ENCODE results near the gene GLCCI1. TPM values are rescaled to one million over a fixed set of nuclear protein-coding genes. Genes with fewer than 3 reads are reported as not detected.
"Not testable (repeated sequence)": the region's sequence is repeated elsewhere in the genome, so short reads cannot be mapped to it uniquely, and the experiment has no call there.

The GLCCI1 gene
- total RNA-seq, 2 experiments from 2014 or later = 12.9 to 13.3 TPM

DNA sequence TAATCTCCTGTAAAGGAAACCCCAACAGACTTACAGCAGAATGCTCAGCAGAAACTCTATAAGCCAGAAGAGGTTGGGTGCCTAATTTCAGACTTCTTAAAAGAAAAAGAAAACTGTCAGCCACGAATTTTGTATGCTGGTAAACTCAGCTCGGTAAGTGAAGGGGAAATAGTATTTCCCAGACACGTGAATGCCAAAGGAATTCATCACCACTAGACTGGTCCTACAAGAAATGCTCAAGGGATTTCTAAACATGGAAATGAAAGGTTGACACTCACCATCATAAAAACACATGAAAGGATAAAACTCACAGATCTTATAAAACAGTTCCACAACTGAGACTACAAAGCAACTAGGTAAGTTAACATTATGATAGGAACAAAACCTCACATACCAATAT is 68.6 kb downstream of the GLCCI1 start:
- Mint-ChIP-seq H3K27me3 (ENCODE audit: low read depth) (no peaks in the 10 kb centered on the region), H3K27ac (no peak overlapping the region), H3K4me3 (no peak overlapping the region), H3K36me3 (ENCODE audit: low read depth) (peaks cover 6% of the 10 kb centered on the region), H3K9me3 (no peaks in the 10 kb centered on the region), H3K4me1 (ENCODE audit: low read depth) (peaks cover 30% of the 10 kb centered on the region)
- intact Hi-C loops (cut with micrococcal nuclease) = loop anchor here (2.0 to 10.0 kb wide), 4 partner anchors 202 to 440 kb away; no protein-coding TSS in a partner anchor
- CTCF ChIA-PET = no interaction called here
- DNase-seq = no peak

DNA sequence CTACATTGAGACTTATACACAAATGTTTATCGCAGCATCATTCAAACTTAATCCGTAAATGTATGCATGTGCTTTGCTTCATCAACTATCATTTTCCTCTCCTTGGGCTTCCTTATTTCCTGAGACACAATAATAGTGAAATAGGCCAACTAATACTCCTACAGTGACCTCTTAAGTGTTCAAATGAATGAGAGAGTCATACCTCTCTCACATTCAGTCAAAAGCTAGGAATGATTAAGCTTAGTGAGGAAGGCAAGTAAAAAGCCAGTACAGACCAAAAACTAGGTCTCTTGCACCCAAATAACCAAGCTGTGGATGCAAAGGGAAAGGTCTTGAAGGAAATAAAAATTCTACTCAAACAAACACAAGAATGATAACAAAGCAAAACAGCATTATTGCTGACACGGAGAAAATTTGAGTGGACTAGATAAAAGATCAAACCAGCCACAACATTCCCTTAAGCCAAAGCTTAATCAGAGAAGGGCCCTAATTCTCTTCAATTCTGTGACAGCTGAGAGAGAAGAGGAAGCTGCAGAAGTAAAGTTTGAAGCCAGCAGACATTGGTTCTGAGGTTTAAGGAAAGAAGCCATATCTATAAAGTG is 72.3 kb downstream of the GLCCI1 start:
- Mint-ChIP-seq H3K9me3 (peaks cover 1% of the 10 kb centered on the region), H3K27ac (peak overlapping the region; percentile 72), H3K4me1 (ENCODE audit: low read depth) (peaks cover 55% of the 10 kb centered on the region), H3K36me3 (ENCODE audit: low read depth) (peaks cover 19% of the 10 kb centered on the region), H3K4me3 (no peak overlapping the region), H3K27me3 (ENCODE audit: low read depth) (no peaks in the 10 kb centered on the region)
- CTCF ChIA-PET = interaction anchor here (0.8 to 1.2 kb wide), 7 partner anchors 18 to 359 kb away, joined by 3 to 4 read pairs (median 3); no protein-coding TSS in a partner anchor
- intact Hi-C loops (cut with micrococcal nuclease) = loop anchor here (1.0 to 2.0 kb wide), 5 partner anchors 26 to 368 kb away; no protein-coding TSS in a partner anchor
- DNase-seq = no peak

DNA sequence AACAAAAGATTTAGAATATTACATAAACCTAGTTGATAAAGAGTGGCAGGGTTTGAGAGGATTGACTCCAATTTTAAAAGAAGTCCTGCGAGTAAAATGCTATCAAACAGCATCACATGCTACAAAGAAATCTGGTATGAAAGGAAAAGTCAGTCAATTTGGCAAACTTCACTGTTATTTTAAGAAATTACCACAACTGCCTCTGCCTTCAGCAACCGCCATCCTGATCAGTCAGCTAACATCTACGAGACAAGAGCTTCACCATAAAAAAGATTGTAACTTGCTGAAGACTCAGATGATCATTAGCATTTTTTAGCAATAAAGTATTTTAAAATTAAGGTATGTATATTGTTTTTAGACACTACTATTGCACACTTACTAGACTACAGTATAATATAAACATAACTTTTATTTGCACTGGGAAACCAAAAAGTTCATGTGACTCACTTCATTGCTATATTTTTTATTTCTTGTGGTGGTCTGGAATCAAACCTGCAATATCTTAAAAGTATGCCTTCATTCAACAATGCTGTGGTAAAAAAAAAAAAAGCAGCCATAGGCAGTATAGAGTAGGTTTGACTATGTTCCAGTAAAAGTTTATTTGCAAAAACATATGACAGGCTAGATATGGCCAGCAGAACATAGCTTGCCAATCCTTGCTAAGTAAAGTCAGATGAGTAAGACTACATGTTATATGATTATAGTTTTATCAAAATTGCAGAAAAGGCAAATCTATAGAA is 74.4 kb downstream of the GLCCI1 start:
- H3K27ac Mint-ChIP-seq = peak overlapping the region; percentile 82
- H3K4me3 Mint-ChIP-seq = no peak overlapping the region
- DNase-seq = no peak
- peaks cover 1% of the 10 kb centered on the region for H3K9me3 Mint-ChIP-seq
- intact Hi-C loops (cut with micrococcal nuclease) = no loop called here
- peaks cover 16% of the 10 kb centered on the region for H3K36me3 Mint-ChIP-seq (ENCODE audit: low read depth)
- H3K4me1 Mint-ChIP-seq (ENCODE audit: low read depth) = peaks cover 72% of the 10 kb centered on the region
- CTCF ChIA-PET = no interaction called here
- no peaks in the 10 kb centered on the region for H3K27me3 Mint-ChIP-seq (ENCODE audit: low read depth)

DNA sequence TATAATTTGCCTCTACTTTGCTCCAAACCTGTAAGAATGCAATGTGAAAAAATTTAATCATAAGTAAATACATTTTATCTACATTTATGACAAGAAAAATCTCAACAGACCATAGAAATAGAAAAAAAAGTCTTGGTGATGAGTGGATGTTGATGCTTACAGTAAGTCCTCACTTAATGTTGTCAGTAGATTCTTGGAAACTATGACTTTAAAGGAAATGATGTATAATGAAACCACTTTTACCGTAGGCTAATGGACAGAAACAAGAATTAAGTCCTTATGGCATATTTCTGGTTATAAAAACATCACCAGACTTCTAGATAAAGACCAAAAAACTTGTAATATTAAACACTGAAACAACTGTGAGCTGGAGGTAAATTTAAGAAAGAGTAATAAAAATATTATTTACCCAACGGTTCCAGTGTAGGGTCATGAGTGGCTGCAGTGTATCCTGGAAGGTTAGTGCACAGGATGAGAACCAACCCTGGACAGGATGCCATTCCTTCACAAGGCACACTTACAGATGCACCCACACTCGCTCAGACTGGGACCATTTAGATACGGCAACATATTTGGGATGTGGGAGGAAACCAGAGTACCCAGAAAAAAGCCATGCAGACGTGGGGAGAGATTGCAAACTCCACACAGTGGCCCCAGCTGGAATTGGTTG is 76.3 kb downstream of the GLCCI1 start:
- Mint-ChIP-seq H3K4me1 (ENCODE audit: low read depth) (peaks cover 75% of the 10 kb centered on the region), H3K9me3 (peaks cover 1% of the 10 kb centered on the region), H3K27me3 (ENCODE audit: low read depth) (no peaks in the 10 kb centered on the region), H3K27ac (peak overlapping the region; percentile 82), H3K4me3 (no peak overlapping the region), H3K36me3 (ENCODE audit: low read depth) (peaks cover 16% of the 10 kb centered on the region)
- no peak for DNase-seq
- CTCF ChIA-PET = interaction anchor here (0.6 to 1.2 kb wide), 2 partner anchors 10 to 145 kb away, joined by 3 read pairs; no protein-coding TSS in a partner anchor
- intact Hi-C loops (cut with micrococcal nuclease) = loop anchor here (1.0 to 2.0 kb wide), 4 partner anchors 76 to 863 kb away; partner anchors contain the start of genes C1GALT1 and GLCCI1

DNA sequence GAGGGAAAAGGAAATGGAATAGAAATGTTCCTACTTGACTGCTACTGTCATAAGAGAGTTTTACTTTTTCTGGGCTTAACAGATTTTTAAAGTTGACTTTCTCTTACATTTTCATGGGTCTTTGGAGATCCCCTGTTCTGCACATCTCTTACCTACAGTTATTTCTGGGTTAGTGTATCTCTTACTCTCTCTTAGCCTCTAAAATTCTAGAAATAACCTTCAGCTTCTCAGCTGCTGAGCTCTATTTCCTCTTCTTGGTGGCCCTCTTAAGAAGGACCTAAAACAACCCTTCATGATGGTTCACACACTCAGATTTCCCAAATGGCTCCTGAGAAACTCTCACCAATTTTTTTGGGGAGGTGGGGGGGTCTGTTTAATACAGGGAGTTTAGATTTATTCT is 79.5 kb downstream of the GLCCI1 start:
- DNase-seq; intact Hi-C loops (cut with micrococcal nuclease); H3K9me3 Mint-ChIP-seq; H3K36me3 Mint-ChIP-seq (ENCODE audit: low read depth); H3K27ac Mint-ChIP-seq; H3K27me3 Mint-ChIP-seq (ENCODE audit: low read depth); H3K4me3 Mint-ChIP-seq: not testable (repeated sequence)
- CTCF ChIA-PET = interaction anchor here (0.8 kb wide), 2 partner anchors 12 to 27 kb away, joined by 3 read pairs; no protein-coding TSS in a partner anchor
- H3K4me1 Mint-ChIP-seq (ENCODE audit: low read depth) = peaks cover 61% of the 10 kb centered on the region

DNA sequence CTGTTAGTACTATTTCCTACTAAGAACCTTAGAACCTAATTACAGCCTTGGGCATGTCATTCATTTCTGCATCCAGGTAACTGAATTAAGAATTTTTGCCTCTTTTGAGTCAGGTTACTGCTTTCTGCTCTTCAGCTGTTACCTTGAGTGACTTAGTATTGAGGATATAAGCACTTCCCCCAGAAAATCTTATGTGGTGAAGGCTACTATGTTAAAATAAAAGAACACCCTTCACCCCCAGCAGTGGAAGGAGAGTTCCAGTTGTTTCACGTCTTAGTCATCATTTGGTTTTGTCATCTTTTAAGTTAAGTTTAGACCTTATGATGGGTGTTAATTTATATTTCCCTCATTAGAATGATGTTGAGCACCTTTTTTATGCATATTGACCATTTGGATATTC is 82.8 kb downstream of the GLCCI1 start:
- Mint-ChIP-seq H3K4me3 (no peak overlapping the region), H3K27ac (no peak overlapping the region), H3K27me3 (ENCODE audit: low read depth) (no peaks in the 10 kb centered on the region), H3K36me3 (ENCODE audit: low read depth) (peaks cover 3% of the 10 kb centered on the region), H3K4me1 (ENCODE audit: low read depth) (peaks cover 34% of the 10 kb centered on the region), H3K9me3 (no peaks in the 10 kb centered on the region)
- CTCF ChIA-PET = interaction anchor here (1.7 kb wide), 1 partner anchor 20 kb away, joined by 5 read pairs; no protein-coding TSS in a partner anchor
- no peak for DNase-seq
- intact Hi-C loops (cut with micrococcal nuclease) = no loop called here

DNA sequence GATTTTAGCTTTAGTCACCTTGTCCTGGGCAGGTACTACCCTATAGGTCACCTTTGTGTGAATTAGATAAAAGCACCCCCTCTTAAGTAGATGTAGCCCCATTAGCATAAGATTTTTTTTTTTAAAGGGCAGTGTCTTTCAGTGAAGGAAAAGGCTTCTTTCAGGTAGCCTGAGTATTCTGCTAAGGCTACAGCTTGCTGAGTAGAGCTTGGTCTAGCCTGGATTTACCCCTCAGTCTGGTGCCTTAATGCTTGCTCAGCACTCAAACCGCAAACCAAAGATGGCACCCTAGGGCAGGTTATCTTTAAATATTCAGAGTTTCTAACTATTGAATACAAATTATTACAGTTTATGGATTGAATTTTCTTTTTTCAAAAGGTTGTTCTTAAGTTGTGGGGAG is 83.4 kb downstream of the GLCCI1 start:
- no peaks in the 10 kb centered on the region for H3K27me3 Mint-ChIP-seq (ENCODE audit: low read depth)
- no peak overlapping the region for H3K4me3 Mint-ChIP-seq
- no peaks in the 10 kb centered on the region for H3K9me3 Mint-ChIP-seq
- H3K4me1 Mint-ChIP-seq (ENCODE audit: low read depth) = peaks cover 32% of the 10 kb centered on the region
- H3K36me3 Mint-ChIP-seq (ENCODE audit: low read depth) = peaks cover 4% of the 10 kb centered on the region
- no peak overlapping the region for H3K27ac Mint-ChIP-seq
- intact Hi-C loops (cut with micrococcal nuclease) = no loop called here
- CTCF ChIA-PET = interaction anchor here (1.7 kb wide), 1 partner anchor 19 kb away, joined by 5 read pairs; no protein-coding TSS in a partner anchor
- DNase-seq = no peak

DNA sequence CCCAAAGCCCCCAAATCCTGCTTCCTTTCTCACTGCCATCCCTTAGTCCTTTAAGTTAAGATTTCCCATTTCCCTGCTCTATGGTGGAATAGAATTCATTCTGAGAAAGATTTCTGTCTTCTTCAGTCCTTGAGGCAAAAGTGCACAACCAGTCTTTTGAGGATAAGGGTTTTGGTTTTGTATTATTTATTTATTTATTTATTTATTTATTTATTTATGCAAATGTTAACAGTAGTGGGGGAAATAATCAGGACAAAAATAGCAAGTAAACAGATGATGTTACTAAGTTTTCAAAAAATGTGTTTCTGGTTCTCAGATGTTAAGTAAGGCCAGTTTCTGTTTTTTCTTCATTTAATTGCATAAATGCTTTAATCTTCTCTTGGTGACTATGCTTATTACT is 84.2 kb downstream of the GLCCI1 start:
- CTCF ChIA-PET = interaction anchor here (1.7 kb wide), 1 partner anchor 18 kb away, joined by 5 read pairs; no protein-coding TSS in a partner anchor
- no peak overlapping the region for H3K4me3 Mint-ChIP-seq
- H3K36me3 Mint-ChIP-seq (ENCODE audit: low read depth) = peaks cover 4% of the 10 kb centered on the region
- no peaks in the 10 kb centered on the region for H3K27me3 Mint-ChIP-seq (ENCODE audit: low read depth)
- no peak for DNase-seq
- H3K27ac Mint-ChIP-seq = no peak overlapping the region
- intact Hi-C loops (cut with micrococcal nuclease) = no loop called here
- H3K9me3 Mint-ChIP-seq = no peaks in the 10 kb centered on the region
- peaks cover 33% of the 10 kb centered on the region for H3K4me1 Mint-ChIP-seq (ENCODE audit: low read depth)

DNA sequence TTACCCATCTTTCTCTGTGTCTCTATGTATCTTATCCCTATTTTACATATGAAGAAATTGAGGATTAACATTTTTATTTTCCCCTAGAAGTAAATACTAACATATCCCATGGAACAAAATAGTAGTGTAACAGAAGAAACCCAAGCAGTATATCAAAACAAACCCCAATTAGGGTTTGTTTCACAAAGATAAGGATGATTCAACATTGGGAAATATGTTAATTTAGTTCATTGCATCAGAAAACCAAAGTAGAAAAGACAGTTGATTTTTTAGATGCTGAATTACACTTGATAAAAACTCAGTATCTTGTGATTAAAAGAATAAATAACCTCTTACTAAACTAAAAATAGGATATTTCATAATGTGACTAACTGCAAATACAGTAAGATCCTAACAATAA is 87.8 kb downstream of the GLCCI1 start:
- Mint-ChIP-seq H3K9me3 (no peaks in the 10 kb centered on the region), H3K36me3 (ENCODE audit: low read depth) (peaks cover 10% of the 10 kb centered on the region), H3K27ac (peak overlapping the region; percentile 76), H3K4me3 (no peak overlapping the region), H3K27me3 (ENCODE audit: low read depth) (no peaks in the 10 kb centered on the region), H3K4me1 (ENCODE audit: low read depth) (peaks cover 24% of the 10 kb centered on the region)
- no peak for DNase-seq
- intact Hi-C loops (cut with micrococcal nuclease) = no loop called here
- CTCF ChIA-PET = no interaction called here

DNA sequence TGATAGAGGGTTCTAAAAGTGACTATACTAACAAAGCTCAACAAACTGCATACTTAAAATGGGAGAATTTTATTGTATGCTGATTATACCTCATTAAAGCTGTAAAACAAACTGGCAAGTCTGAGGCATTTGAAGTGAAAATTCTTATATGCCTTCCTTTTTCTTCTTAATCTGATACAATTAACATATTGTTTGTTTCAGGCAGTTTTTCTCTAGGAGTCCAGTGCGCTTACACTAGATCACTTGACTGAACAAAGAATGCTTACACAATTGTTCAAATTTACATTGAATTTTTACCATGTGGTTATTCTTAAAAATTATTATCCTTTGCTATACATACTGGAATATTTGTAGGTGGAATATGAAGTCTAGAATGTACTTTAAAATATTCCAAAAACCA is 89.0 kb downstream of the GLCCI1 start:
- Mint-ChIP-seq H3K9me3 (no peaks in the 10 kb centered on the region), H3K27me3 (ENCODE audit: low read depth) (no peaks in the 10 kb centered on the region)
- DNase-seq = no peak

DNA sequence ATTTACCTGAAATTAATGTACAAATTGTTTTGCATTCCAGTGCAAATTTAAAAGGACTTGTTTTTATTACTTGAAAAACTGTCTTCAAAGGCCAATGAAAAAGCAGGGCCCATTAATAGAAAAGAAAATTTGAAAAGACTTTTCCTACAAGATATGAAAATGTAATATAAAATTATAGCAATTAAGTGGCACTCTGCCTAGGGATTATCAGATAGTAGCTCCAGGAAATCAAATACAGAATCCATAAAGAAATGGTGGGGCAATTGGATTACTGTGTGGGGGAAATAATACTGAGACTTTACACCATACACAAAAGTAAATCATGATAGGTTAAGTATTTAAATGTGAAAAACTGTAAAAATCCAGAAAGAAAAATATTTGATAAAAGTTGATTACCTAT is 89.7 kb downstream of the GLCCI1 start:
- Mint-ChIP-seq H3K4me1 (ENCODE audit: low read depth) (peaks cover 17% of the 10 kb centered on the region), H3K27ac (no peak overlapping the region), H3K36me3 (ENCODE audit: low read depth) (peaks cover 19% of the 10 kb centered on the region), H3K4me3 (no peak overlapping the region), H3K9me3 (no peaks in the 10 kb centered on the region), H3K27me3 (ENCODE audit: low read depth) (no peaks in the 10 kb centered on the region)
- DNase-seq = no peak
- CTCF ChIA-PET = no interaction called here
- intact Hi-C loops (cut with micrococcal nuclease) = no loop called here

More for the DNA sequence above, 89.0 kb downstream of the GLCCI1 start:
- CTCF ChIA-PET = no interaction called here
- intact Hi-C loops (cut with micrococcal nuclease) = no loop called here
- peaks cover 12% of the 10 kb centered on the region for H3K36me3 Mint-ChIP-seq (ENCODE audit: low read depth)
- H3K27ac Mint-ChIP-seq = no peak overlapping the region
- H3K4me1 Mint-ChIP-seq (ENCODE audit: low read depth) = peaks cover 17% of the 10 kb centered on the region
- H3K4me3 Mint-ChIP-seq = no peak overlapping the region

DNA sequence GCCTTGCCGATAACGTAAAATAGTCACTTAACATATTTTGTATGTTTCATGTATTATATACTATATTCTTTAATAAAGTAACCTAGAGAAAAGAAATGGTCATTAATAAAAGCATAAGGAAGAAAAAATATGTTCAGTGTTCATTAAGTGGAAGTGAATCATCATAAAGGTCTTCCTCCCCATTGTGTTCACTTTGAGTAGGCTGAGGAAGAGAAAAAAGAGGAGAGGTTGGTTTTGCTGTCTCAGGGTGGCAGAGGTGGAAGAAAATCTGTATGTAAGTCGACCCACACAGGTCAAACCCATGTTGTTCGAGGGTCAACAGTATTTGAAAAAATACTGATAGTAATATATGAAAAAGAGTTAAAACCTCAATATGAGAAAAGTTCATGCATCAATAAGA is 90.3 kb downstream of the GLCCI1 start:
- Mint-ChIP-seq H3K27ac (no peak overlapping the region), H3K36me3 (ENCODE audit: low read depth) (peaks cover 23% of the 10 kb centered on the region), H3K4me3 (no peak overlapping the region), H3K27me3 (ENCODE audit: low read depth) (no peaks in the 10 kb centered on the region), H3K4me1 (ENCODE audit: low read depth) (peaks cover 21% of the 10 kb centered on the region), H3K9me3 (no peaks in the 10 kb centered on the region)
- intact Hi-C loops (cut with micrococcal nuclease) = no loop called here
- DNase-seq = no peak
- CTCF ChIA-PET = no interaction called here
